ENCODE results near the gene ULK2.
A peak's percentile ranks its signal among the peaks of the same experiment; 100 is the strongest.

The ULK2 gene

DNA sequence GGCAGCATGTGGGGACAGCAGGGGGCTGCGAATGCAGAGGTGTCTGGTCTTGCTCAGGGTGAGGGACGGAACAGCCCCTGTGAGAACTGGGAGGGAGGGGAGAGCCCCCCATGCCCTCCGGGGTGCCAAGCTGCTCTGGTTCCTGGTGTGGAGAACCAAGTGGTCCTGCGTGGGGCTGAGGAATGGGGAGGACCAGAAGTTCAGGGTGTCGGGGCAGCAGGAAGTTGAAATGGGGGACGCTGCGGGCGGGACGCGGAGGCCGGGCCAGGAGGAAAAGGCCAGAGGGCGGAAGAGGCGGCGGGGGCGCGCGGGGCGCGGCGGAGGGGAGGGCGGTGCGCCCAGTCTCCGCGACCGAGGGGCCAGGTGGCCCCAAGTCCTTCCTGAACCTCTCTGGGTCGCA, 123.2 kb downstream of the ULK2 start:
- peak; percentile 65 for ATAC-seq
- TF ChIP-seq, protein P1, sequence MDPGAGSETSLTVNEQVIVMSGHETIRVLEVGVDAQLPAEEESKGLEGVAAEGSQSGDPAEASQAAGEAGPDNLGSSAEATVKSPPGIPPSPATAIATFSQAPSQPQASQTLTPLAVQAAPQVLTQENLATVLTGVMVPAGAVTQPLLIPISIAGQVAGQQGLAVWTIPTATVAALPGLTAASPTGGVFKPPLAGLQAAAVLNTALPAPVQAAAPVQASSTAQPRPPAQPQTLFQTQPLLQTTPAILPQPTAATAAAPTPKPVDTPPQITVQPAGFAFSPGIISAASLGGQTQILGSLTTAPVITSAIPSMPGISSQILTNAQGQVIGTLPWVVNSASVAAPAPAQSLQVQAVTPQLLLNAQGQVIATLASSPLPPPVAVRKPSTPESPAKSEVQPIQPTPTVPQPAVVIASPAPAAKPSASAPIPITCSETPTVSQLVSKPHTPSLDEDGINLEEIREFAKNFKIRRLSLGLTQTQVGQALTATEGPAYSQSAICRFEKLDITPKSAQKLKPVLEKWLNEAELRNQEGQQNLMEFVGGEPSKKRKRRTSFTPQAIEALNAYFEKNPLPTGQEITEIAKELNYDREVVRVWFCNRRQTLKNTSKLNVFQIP (CRISPR knock-in tag; IDR thresholded peaks at IDR 0.05; ENCODE audit: borderline replicate concordance, low read depth), result no peak
- TF ChIP-seq ARNTL (CRISPR knock-in tag; IDR thresholded peaks at IDR 0.05; ENCODE audit: borderline replicate concordance, low read depth) (no peak), ZNF565 (CRISPR knock-in tag; conservative IDR thresholded peaks at IDR 0.05; ENCODE audit: low read depth) (no peak), BACH2 (CRISPR knock-in tag; IDR thresholded peaks at IDR 0.05; ENCODE audit: borderline replicate concordance) (no peak), TOX (CRISPR knock-in tag; IDR thresholded peaks at IDR 0.05; ENCODE audit: borderline replicate concordance) (no peak), ESRRG (CRISPR knock-in tag; IDR thresholded peaks at IDR 0.05) (no peak)
- TF ChIP-seq, protein P2, sequence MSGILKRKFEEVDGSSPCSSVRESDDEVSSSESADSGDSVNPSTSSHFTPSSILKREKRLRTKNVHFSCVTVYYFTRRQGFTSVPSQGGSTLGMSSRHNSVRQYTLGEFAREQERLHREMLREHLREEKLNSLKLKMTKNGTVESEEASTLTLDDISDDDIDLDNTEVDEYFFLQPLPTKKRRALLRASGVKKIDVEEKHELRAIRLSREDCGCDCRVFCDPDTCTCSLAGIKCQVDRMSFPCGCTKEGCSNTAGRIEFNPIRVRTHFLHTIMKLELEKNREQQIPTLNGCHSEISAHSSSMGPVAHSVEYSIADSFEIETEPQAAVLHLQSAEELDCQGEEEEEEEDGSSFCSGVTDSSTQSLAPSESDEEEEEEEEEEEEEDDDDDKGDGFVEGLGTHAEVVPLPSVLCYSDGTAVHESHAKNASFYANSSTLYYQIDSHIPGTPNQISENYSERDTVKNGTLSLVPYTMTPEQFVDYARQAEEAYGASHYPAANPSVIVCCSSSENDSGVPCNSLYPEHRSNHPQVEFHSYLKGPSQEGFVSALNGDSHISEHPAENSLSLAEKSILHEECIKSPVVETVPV (CRISPR knock-in tag; IDR thresholded peaks at IDR 0.05), result no peak
- TF ChIP-seq, protein P3, sequence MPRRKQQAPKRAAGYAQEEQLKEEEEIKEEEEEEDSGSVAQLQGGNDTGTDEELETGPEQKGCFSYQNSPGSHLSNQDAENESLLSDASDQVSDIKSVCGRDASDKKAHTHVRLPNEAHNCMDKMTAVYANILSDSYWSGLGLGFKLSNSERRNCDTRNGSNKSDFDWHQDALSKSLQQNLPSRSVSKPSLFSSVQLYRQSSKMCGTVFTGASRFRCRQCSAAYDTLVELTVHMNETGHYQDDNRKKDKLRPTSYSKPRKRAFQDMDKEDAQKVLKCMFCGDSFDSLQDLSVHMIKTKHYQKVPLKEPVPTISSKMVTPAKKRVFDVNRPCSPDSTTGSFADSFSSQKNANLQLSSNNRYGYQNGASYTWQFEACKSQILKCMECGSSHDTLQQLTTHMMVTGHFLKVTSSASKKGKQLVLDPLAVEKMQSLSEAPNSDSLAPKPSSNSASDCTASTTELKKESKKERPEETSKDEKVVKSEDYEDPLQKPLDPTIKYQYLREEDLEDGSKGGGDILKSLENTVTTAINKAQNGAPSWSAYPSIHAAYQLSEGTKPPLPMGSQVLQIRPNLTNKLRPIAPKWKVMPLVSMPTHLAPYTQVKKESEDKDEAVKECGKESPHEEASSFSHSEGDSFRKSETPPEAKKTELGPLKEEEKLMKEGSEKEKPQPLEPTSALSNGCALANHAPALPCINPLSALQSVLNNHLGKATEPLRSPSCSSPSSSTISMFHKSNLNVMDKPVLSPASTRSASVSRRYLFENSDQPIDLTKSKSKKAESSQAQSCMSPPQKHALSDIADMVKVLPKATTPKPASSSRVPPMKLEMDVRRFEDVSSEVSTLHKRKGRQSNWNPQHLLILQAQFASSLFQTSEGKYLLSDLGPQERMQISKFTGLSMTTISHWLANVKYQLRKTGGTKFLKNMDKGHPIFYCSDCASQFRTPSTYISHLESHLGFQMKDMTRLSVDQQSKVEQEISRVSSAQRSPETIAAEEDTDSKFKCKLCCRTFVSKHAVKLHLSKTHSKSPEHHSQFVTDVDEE (CRISPR knock-in tag; IDR thresholded peaks at IDR 0.05), result no peak

DNA sequence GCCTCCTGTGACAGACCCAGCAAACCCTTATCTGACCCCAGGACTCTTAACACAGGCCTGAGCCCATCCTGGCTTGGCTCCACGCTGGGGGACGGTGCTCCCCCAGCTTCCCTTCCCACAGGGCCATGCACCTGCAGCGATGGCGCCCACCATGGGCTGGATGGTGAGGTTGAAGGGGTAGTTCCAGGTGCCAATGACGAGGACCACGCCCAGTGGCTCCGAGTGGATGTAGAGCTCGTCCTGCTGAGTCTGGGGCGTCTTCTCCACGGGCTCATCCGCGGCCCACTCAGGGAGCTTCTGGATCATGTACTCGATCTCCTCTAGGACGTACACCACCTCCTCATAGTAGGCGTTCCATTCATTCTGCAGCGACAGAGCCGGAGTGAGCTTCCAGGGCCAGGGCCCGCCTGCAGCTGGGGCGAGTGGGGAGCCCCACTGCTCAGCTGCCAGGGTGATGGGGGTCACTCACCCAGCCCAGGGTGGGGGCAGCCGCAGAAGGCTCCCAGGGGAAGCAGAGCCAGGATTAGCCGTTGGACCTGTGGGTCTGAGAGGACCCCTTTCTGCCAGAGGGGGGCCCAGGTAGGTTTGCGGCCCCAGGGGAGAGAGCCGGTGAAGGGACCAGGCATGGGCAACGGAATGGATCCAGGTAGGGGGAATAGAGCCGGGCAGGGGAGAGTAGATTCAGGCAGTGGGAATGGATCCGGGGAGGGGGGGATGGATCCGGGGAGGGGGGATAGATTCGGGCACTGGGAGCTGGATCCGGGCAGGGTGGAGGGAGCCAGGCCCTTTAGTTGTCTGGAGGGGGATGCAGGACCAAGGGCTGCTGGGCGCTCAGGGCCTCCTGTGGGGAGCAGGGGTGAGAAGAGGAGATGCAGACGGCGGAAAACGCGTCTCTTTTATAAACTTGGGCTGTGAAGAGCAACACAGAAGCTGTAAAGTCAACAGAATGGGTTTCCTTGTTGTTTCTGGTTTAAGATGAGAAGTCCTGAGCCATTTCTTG, 124.3 kb downstream of the ULK2 start:
- TF ChIP-seq, protein P2 (CRISPR knock-in tag; IDR thresholded peaks at IDR 0.05), result no peak
- TF ChIP-seq, protein P4, sequence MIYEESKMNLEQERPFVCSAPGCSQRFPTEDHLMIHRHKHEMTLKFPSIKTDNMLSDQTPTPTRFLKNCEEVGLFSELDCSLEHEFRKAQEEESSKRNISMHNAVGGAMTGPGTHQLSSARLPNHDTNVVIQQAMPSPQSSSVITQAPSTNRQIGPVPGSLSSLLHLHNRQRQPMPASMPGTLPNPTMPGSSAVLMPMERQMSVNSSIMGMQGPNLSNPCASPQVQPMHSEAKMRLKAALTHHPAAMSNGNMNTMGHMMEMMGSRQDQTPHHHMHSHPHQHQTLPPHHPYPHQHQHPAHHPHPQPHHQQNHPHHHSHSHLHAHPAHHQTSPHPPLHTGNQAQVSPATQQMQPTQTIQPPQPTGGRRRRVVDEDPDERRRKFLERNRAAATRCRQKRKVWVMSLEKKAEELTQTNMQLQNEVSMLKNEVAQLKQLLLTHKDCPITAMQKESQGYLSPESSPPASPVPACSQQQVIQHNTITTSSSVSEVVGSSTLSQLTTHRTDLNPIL (CRISPR knock-in tag; IDR thresholded peaks at IDR 0.05; ENCODE audit: low read depth), result no peak
- TF ChIP-seq RARB (CRISPR knock-in tag; IDR thresholded peaks at IDR 0.05) (no peak), TCF4 (CRISPR knock-in tag; IDR thresholded peaks at IDR 0.05; ENCODE audit: borderline replicate concordance) (no peak)
- no peak for ATAC-seq

DNA sequence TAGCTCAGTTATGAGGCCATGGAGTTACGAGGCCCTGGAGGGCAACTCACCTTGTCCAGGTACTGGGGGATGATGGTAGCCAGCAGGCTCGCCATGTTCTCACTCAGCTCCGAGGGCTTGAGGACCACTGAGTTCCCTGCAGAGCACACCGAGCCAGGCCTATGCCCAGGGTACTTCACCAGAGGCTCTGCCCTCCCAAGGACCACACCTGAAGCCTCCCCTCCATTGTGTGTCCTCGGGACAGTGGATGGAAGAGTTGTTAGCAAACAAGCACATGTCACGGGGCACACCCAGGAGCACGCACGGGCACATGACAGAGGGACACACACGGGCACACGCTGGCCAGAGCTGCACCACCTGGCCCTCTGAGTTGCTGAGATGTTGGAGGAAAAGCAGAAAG, 125.2 kb downstream of the ULK2 start:
- ATAC-seq, result no peak
- TF ChIP-seq, protein P4 (CRISPR knock-in tag; IDR thresholded peaks at IDR 0.05; ENCODE audit: low read depth), result no peak
- TF ChIP-seq, protein P1 (CRISPR knock-in tag; IDR thresholded peaks at IDR 0.05; ENCODE audit: borderline replicate concordance, low read depth), result no peak
- TF ChIP-seq ISL1 (CRISPR knock-in tag; IDR thresholded peaks at IDR 0.05) (no peak), RARB (CRISPR knock-in tag; IDR thresholded peaks at IDR 0.05) (no peak), ZFP3 (CRISPR knock-in tag; IDR thresholded peaks at IDR 0.05) (no peak), ARNTL (CRISPR knock-in tag; IDR thresholded peaks at IDR 0.05; ENCODE audit: borderline replicate concordance, low read depth) (no peak), ZNF70 (CRISPR knock-in tag; IDR thresholded peaks at IDR 0.05) (no peak), ZFP30 (CRISPR knock-in tag; IDR thresholded peaks at IDR 0.05) (no peak), OSR1 (CRISPR knock-in tag; IDR thresholded peaks at IDR 0.05) (no peak), ZNF565 (CRISPR knock-in tag; conservative IDR thresholded peaks at IDR 0.05; ENCODE audit: low read depth) (no peak), GLIS3 (CRISPR knock-in tag; IDR thresholded peaks at IDR 0.05) (no peak), BACH2 (CRISPR knock-in tag; IDR thresholded peaks at IDR 0.05; ENCODE audit: borderline replicate concordance) (no peak)
- TF ChIP-seq, protein P5, sequence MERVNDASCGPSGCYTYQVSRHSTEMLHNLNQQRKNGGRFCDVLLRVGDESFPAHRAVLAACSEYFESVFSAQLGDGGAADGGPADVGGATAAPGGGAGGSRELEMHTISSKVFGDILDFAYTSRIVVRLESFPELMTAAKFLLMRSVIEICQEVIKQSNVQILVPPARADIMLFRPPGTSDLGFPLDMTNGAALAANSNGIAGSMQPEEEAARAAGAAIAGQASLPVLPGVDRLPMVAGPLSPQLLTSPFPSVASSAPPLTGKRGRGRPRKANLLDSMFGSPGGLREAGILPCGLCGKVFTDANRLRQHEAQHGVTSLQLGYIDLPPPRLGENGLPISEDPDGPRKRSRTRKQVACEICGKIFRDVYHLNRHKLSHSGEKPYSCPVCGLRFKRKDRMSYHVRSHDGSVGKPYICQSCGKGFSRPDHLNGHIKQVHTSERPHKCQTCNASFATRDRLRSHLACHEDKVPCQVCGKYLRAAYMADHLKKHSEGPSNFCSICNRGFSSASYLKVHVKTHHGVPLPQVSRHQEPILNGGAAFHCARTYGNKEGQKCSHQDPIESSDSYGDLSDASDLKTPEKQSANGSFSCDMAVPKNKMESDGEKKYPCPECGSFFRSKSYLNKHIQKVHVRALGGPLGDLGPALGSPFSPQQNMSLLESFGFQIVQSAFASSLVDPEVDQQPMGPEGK (CRISPR knock-in tag; IDR thresholded peaks at IDR 0.05; ENCODE audit: borderline replicate concordance), result no peak
- TF ChIP-seq, protein P2 (CRISPR knock-in tag; IDR thresholded peaks at IDR 0.05), result no peak

Measured in SK-N-SH treated with all-trans-retinoic acid at 6 μM for 48 hours (cell line).